Fibroblast of lung (primary cell): ENCODE data around the gene ATP11A. TPM values are rescaled to one million over a fixed set of nuclear protein-coding genes. Genes with fewer than 3 reads are reported as not detected.

Experiments
- DNase-seq, 2 donors: peaks; one replicate each; pipeline versions ENCODE4 v3.0.0 to v3.0.0-alpha.2; 2010; ENCODE audit warnings: low read depth in 2 of 2
- H2AFZ ChIP-seq: 2 replicates; pipeline ENCODE4 v1.5.1; 2012; ENCODE audit warnings: low read length, control low read depth, inconsistent platforms
- H3K27ac ChIP-seq: 2 replicates; pipeline ENCODE4 v1.5.1; 2011; ENCODE audit warnings: low read length, control low read depth; ENCODE audit not compliant: insufficient read depth
- H3K27me3 ChIP-seq: 2 replicates; pipeline ENCODE4 v1.5.1; 2011; ENCODE audit warnings: mild to moderate bottlenecking, low read length; ENCODE audit not compliant: control insufficient read depth, insufficient read depth
- H3K36me3 ChIP-seq: 2 replicates; pipeline ENCODE4 v1.5.1; 2011; ENCODE audit warnings: low read length; ENCODE audit not compliant: control insufficient read depth, insufficient read depth
- H3K4me1 ChIP-seq: 2 replicates; pipeline ENCODE4 v1.5.1; 2011; ENCODE audit warnings: low read length; ENCODE audit not compliant: control insufficient read depth, insufficient read depth; ENCODE audit errors: extremely low read depth
- H3K4me2 ChIP-seq: 2 replicates; pipeline ENCODE4 v1.5.1; 2011; ENCODE audit warnings: low read length, control low read depth; ENCODE audit not compliant: insufficient read depth; ENCODE audit errors: extremely low read depth
- H3K4me3 ChIP-seq, 4 experiments: fragments of 200-600 bp in 1 of 4; sonication (generic) in 1 of 4; replicated peaks in 1 of 4; 2 replicates each; pipeline ENCODE4 v1.5.1; 2011 to 2016; ENCODE audit warnings: low read length in 4 of 4, low read depth in 3 of 4, mild to moderate bottlenecking in 3 of 4, control low read depth in 2 of 4, inconsistent platforms in 1 of 4, mixed read lengths in 1 of 4; ENCODE audit not compliant: insufficient read depth in 1 of 4; ENCODE audit errors: control extremely low read depth in 1 of 4
- H3K79me2 ChIP-seq: 2 replicates; pipeline ENCODE4 v1.5.1; 2012; ENCODE audit warnings: mild to moderate bottlenecking, low read length, inconsistent platforms; ENCODE audit not compliant: control insufficient read depth, insufficient read depth
- H3K9ac ChIP-seq: 2 replicates; pipeline ENCODE4 v1.5.1; 2011; ENCODE audit warnings: mild to moderate bottlenecking, low read length, control low read depth; ENCODE audit not compliant: insufficient read depth
- H3K9me3 ChIP-seq: 2 replicates; pipeline ENCODE4 v1.5.1; 2012; ENCODE audit warnings: low read depth, low read length; ENCODE audit not compliant: control insufficient read depth, insufficient read depth
- H4K20me1 ChIP-seq: 2 replicates; pipeline ENCODE4 v1.5.1; 2011; ENCODE audit warnings: low read length; ENCODE audit not compliant: control insufficient read depth, insufficient read depth; ENCODE audit errors: extremely low read depth
- CTCF ChIP-seq, 2 donors: IDR thresholded peaks in 1 of 2; conservative IDR thresholded peaks in 1 of 2; 1 replicate in 1 of 2; 2 replicates in 1 of 2; pipeline ENCODE4 v1.5.1; 2011 to 2012; ENCODE audit warnings: low read length in 2 of 2, control low read depth in 1 of 2, inconsistent platforms in 1 of 2, low read depth in 1 of 2, mild to moderate bottlenecking in 1 of 2
- EZH2 ChIP-seq: IDR thresholded peaks from 2 replicates; pipeline ENCODE4 v1.5.1; 2012; ENCODE audit warnings: low read length, control low read depth, mild to moderate bottlenecking; ENCODE audit errors: missing control alignments
- polyA plus RNA-seq, 2 donors: library from polyadenylated mRNA; depleted of rRNA in 1 of 2; stranded (reverse) in 1 of 2; unstranded in 1 of 2; fragments of >200 nt; gene quantifications; 2 replicates each; pipeline ENCODE4 v1.2.1, GENCODE V29; 2011 to 2012; ENCODE audit warnings: missing spikeins in 1 of 2
- total RNA-seq: library from RNA; depleted of rRNA; stranded (reverse); fragments of >200 nt; gene quantifications from 2 replicates; pipeline ENCODE4 v1.2.1, GENCODE V29; 2014

Gene ATP11A
- total and polyA plus RNA-seq, 2 donors (not counting 1 experiment from before 2014, with no cell fraction given): 2.3 to 7.8 TPM

GRCh38 chr13:112713517-112714253, 23.8 kb downstream of the ATP11A start:
- Histone ChIP-seq H4K20me1 (no peaks in the 10 kb centered on the region), H3K9me3 (no peaks in the 10 kb centered on the region), H3K4me3 (no peak overlapping the region), H3K4me2 (no peak overlapping the region), H3K79me2 (no peaks in the 10 kb centered on the region), H3K36me3 (no peaks in the 10 kb centered on the region), H3K9ac (no peak overlapping the region), H2AFZ (no peak overlapping the region), H3K27me3 (no peaks in the 10 kb centered on the region), H3K27ac (no peak overlapping the region), H3K4me1 (peaks cover 8% of the 10 kb centered on the region)
- TF ChIP-seq EZH2 (no peak), CTCF (conservative IDR thresholded peaks at IDR 0.05 in 1 of 2, IDR thresholded peaks at IDR 0.05 in 1 of 2; ENCODE audit: low read depth in 1 of 2, low read length in 2 of 2) (no peak)
- no peak for DNase-seq

- DNase-seq: no peak
- H3K36me3 ChIP-seq: no peaks in the 10 kb centered on the region
- H3K9me3 ChIP-seq: no peaks in the 10 kb centered on the region
- H3K4me2 ChIP-seq: no peak overlapping the region
- no peak overlapping the region for H3K4me3 ChIP-seq
- no peaks in the 10 kb centered on the region for H3K79me2 ChIP-seq
- TF ChIP-seq EZH2 (no peak), CTCF (conservative IDR thresholded peaks at IDR 0.05 in 1 of 2, IDR thresholded peaks at IDR 0.05 in 1 of 2; ENCODE audit: low read depth in 1 of 2, low read length in 2 of 2) (no peak)
- no peak overlapping the region for H2AFZ ChIP-seq
- no peaks in the 10 kb centered on the region for H4K20me1 ChIP-seq
- peaks cover 8% of the 10 kb centered on the region for H3K4me1 ChIP-seq
- H3K9ac ChIP-seq: no peak overlapping the region
- H3K27me3 ChIP-seq: no peaks in the 10 kb centered on the region
- H3K27ac ChIP-seq: no peak overlapping the region
Measured at GRCh38 chr13:112714376-112715174, 24.7 kb downstream of the ATP11A start.

- Histone ChIP-seq H3K79me2 (no peaks in the 10 kb centered on the region), H3K4me2 (no peak overlapping the region), H3K27ac (no peak overlapping the region), H4K20me1 (no peaks in the 10 kb centered on the region), H3K9me3 (no peaks in the 10 kb centered on the region), H3K9ac (no peak overlapping the region), H3K36me3 (no peaks in the 10 kb centered on the region), H2AFZ (no peak overlapping the region), H3K27me3 (no peaks in the 10 kb centered on the region), H3K4me1 (peaks cover 8% of the 10 kb centered on the region), H3K4me3 (no peak overlapping the region)
- TF ChIP-seq EZH2 (no peak), CTCF (conservative IDR thresholded peaks at IDR 0.05 in 1 of 2, IDR thresholded peaks at IDR 0.05 in 1 of 2; ENCODE audit: low read depth in 1 of 2, low read length in 2 of 2) (no peak)
- DNase-seq: no peak
Measured at GRCh38 chr13:112715210-112715609, 25.4 kb downstream of the ATP11A start.
